T-helper 2 cell treated with Interferon-gamma antibody and Interleukin-4, amounts not matched to agents 5 μg/mL and 100 μg/mL, for 36 hours (primary cell): ENCODE results near the gene JMJD7.

Experiments used
- DNase-seq: peaks from one replicate; pipeline ENCODE4 v3.0.0; 2021; ENCODE audit warnings: low spot score
- H3K27ac Mint-ChIP-seq: one replicate; pipeline ENCODE4 v1.8.0; 2021; ENCODE audit warnings: mild to moderate bottlenecking, mixed read lengths
- H3K27me3 Mint-ChIP-seq: one replicate; pipeline ENCODE4 v1.8.0; 2021; ENCODE audit warnings: low read depth, mixed read lengths
- H3K36me3 Mint-ChIP-seq: one replicate; pipeline ENCODE4 v1.8.0; 2021; ENCODE audit warnings: low read depth, mixed read lengths
- H3K4me1 Mint-ChIP-seq: one replicate; pipeline ENCODE4 v1.8.0; 2021; ENCODE audit warnings: low read depth, mixed read lengths
- H3K4me3 Mint-ChIP-seq: one replicate; pipeline ENCODE4 v1.8.0; 2022; ENCODE audit warnings: mild to moderate bottlenecking, moderate library complexity, mixed read lengths
- H3K9me3 Mint-ChIP-seq: one replicate; pipeline ENCODE4 v1.8.0; 2021; ENCODE audit warnings: mixed read lengths

JMJD7 gene

GRCh38 chr15:41878355-41878699 is 50.4 kb downstream of the JMJD7 start:
- Mint-ChIP-seq H3K36me3 (no peaks in the 10 kb centered on the region), H3K27ac (no peak overlapping the region), H3K9me3 (no peaks in the 10 kb centered on the region), H3K4me1 (no peaks in the 10 kb centered on the region), H3K27me3 (peaks cover 11% of the 10 kb centered on the region), H3K4me3 (no peak overlapping the region)
- no peak for DNase-seq

GRCh38 chr15:41879321-41879845 is 51.5 kb downstream of the JMJD7 start:
- no peak for DNase-seq
- Mint-ChIP-seq H3K4me3 (no peak overlapping the region), H3K27ac (no peak overlapping the region), H3K4me1 (no peaks in the 10 kb centered on the region), H3K36me3 (no peaks in the 10 kb centered on the region), H3K9me3 (no peaks in the 10 kb centered on the region), H3K27me3 (peaks cover 11% of the 10 kb centered on the region)

- no peak for DNase-seq
- Mint-ChIP-seq H3K36me3 (no peaks in the 10 kb centered on the region), H3K27me3 (peaks cover 11% of the 10 kb centered on the region), H3K9me3 (no peaks in the 10 kb centered on the region), H3K27ac (no peak overlapping the region), H3K4me3 (no peak overlapping the region), H3K4me1 (peaks cover 1% of the 10 kb centered on the region)
These were observed 52.4 kb downstream of the JMJD7 start for GRCh38 chr15:41880156-41880877.

DNA sequence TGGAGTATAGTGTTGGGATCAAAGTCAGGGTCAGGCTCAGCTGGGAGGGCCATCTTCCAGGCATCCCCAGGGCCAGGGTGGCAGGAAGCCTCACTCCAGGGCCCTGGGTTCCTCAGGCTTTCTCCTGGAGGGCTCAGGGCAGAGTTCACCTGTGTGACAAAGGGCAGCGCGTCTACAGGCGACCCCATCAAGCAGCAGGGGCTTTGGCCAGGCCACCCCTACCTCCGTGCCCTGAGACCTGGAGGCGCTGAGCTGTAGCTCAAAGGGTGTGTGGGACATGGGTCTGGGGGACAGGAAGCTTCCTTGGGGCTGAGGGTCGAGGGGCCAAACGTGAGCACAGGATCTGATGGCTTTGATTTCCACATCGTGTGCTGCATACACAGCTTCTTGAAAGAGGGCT is 53.2 kb downstream of the JMJD7 start:
- H3K9me3 Mint-ChIP-seq = no peaks in the 10 kb centered on the region
- no peak overlapping the region for H3K27ac Mint-ChIP-seq
- DNase-seq = no peak
- H3K4me3 Mint-ChIP-seq = no peak overlapping the region
- peaks cover 3% of the 10 kb centered on the region for H3K4me1 Mint-ChIP-seq
- peaks cover 11% of the 10 kb centered on the region for H3K27me3 Mint-ChIP-seq
- H3K36me3 Mint-ChIP-seq = no peaks in the 10 kb centered on the region

DNA sequence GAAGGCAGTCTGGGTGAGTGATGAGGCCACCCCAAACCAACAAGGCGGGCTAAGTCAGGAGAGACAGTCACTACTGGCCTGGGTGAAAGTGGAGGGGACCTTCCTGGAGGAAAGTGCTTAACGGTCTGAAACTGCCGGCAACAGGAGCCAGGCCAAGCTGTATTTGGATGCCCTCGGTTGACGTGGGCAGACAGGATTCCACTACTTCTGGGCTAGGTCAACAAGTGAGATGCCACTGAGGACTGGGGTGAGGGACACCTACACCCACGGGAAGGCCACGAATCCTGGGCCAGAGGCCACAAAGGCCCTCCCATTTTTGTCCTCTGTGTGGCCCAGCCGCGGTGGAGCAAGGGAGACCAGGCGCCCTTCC is 53.6 kb downstream of the JMJD7 start:
- H3K4me3 Mint-ChIP-seq = no peak overlapping the region
- no peak for DNase-seq
- H3K9me3 Mint-ChIP-seq = no peaks in the 10 kb centered on the region
- no peaks in the 10 kb centered on the region for H3K36me3 Mint-ChIP-seq
- H3K4me1 Mint-ChIP-seq = peaks cover 3% of the 10 kb centered on the region
- H3K27me3 Mint-ChIP-seq = peaks cover 11% of the 10 kb centered on the region
- no peak overlapping the region for H3K27ac Mint-ChIP-seq

DNA sequence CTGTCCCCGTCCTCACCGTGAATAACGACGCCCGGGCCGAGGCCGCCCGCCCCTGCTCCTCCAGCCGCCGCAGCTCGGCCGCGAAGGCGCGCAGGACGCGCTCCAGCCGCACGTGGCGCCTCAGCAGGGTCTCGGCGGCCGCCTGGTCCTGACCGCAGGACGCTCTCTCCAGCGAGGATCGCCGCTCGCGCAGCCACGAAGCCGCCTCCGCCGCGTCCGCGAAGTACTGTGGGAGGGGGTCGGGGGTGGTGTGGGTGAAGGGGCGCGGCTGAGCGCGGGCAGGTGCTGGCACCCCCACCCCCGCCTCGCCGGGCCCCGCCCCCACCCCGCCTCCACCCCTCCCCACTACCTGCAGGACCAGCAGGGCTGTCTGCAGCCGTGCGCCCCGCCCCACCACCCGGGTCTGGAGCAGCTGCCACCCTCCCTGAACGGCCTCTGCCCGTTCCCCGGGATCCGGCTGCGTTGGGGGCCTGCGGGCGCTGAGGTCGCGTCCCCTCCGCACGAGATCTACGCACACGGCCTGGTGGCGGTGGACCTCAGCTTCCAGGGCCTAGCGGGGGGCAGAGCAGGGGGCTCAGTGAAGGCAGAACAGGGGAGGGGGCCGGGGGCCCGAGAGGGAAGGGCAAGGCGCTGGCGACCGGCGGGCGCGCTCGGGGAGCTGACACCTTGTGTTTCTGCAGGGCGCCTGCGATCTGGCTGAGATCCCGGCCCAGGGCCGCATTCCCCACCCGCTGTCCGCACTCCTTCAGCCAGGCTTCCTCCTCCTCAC is 54.2 kb downstream of the JMJD7 start:
- H3K9me3 Mint-ChIP-seq = no peaks in the 10 kb centered on the region
- no peak overlapping the region for H3K27ac Mint-ChIP-seq
- no peaks in the 10 kb centered on the region for H3K36me3 Mint-ChIP-seq
- H3K4me3 Mint-ChIP-seq = no peak overlapping the region
- H3K4me1 Mint-ChIP-seq = peaks cover 3% of the 10 kb centered on the region
- peaks cover 11% of the 10 kb centered on the region for H3K27me3 Mint-ChIP-seq
- DNase-seq = peak; percentile 6

DNA sequence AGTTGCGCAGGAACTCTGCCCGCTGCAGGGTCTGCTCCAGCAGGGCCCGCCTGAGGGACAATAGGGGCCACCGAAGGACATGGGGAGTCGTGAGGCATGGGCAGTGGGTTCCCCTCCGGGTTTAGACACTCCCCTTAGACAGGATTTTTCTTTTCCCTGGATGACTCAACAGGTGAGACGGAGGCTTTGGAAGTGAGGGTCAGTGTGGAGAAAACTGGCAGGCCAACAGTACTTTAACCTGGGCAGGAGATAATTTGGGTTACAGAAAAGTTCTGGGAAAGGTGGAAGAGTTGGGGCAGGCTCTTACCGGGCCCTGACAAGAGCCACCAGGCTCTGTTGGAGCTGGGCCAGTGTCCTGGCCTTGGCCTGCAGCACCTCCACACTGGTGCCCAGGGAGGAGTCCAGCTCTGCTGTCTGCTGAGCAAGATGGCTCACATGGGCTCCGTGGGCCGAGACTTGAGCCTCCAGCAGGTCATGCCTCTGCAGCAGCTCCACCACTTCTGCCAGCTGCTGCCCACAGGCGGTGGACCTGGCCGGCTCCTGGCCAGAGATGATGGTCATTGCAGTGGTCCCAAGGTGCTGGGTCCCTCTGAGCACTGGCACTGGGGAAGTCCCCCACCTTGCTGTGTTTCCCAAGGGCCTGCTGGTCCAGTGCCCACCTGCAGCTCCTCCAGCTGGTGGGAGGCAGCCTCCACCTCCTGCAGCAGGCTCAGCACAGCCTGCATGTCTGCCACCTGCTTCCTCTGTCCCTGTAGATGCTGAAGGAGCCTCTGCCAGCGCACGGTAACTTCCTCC is 55.0 kb downstream of the JMJD7 start:
- peaks cover 11% of the 10 kb centered on the region for H3K27me3 Mint-ChIP-seq
- no peak for DNase-seq
- H3K27ac Mint-ChIP-seq = no peak overlapping the region
- no peaks in the 10 kb centered on the region for H3K36me3 Mint-ChIP-seq
- peaks cover 3% of the 10 kb centered on the region for H3K4me1 Mint-ChIP-seq
- no peak overlapping the region for H3K4me3 Mint-ChIP-seq
- H3K9me3 Mint-ChIP-seq = no peaks in the 10 kb centered on the region

DNA sequence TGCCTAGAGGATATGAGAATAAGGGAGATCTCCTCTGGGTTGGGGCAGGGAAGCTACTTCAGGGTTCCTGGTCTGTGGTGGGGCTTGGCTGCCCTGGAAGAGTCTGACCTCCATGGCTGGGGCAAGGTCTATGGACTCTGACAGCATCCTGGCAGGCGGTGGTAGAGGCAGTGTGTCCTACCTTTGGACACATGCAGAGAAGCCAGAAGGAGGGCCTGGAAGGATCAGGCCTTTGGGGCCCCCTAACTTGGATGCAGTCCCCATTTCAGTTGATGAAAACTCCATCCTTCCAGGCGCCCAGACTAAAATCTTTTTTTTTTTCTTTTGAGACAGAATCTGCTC is 55.6 kb downstream of the JMJD7 start:
- no peak for DNase-seq
- Mint-ChIP-seq H3K4me1 (peaks cover 3% of the 10 kb centered on the region), H3K4me3 (no peak overlapping the region), H3K9me3 (no peaks in the 10 kb centered on the region), H3K27ac (no peak overlapping the region), H3K27me3 (peaks cover 11% of the 10 kb centered on the region), H3K36me3 (no peaks in the 10 kb centered on the region)

DNA sequence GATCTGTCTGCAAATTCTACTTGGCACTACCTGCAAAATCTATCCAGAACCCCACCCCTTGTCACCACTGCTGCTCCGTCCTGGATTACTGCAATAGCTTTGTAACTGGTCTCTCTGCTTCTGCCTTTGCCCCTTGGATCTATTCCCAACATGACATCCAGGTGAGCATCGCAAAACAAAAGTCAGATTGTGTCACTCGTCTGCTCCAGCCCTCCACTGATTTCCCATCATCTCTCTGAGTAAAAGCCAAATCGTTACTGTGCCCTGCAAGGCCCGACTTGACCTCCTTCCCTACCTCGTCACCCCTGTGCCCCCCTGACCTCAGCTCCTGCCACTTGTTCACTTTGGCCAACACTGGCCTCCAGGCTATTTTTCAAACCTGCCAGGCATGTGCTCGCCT is 56.6 kb downstream of the JMJD7 start:
- Mint-ChIP-seq H3K9me3 (no peaks in the 10 kb centered on the region), H3K4me1 (peaks cover 7% of the 10 kb centered on the region), H3K27me3 (peaks cover 9% of the 10 kb centered on the region), H3K36me3 (no peaks in the 10 kb centered on the region), H3K27ac (no peak overlapping the region), H3K4me3 (no peak overlapping the region)
- DNase-seq = no peak

DNA sequence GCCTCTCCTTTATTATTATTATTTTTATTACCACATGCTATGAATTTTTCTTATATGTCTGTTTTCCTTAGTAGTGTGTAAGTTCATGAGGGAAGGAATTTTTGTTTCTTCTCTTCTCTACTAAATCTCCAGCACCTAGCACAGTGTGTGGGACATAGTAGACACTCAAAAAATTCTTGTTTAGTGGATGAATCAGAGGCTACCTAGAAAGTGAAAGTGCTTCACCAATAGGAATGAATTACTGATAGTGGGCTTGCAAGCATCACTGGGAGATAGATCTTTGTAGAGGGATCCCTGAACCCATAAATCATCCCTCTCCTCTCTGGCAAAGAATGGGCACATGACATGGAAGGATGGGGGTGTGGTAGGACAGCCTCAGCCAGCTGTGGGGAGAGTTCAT is 57.4 kb downstream of the JMJD7 start:
- peak overlapping the region; percentile 24 for H3K27ac Mint-ChIP-seq
- no peak for DNase-seq
- no peaks in the 10 kb centered on the region for H3K9me3 Mint-ChIP-seq
- peaks cover 7% of the 10 kb centered on the region for H3K27me3 Mint-ChIP-seq
- H3K36me3 Mint-ChIP-seq = no peaks in the 10 kb centered on the region
- peaks cover 7% of the 10 kb centered on the region for H3K4me1 Mint-ChIP-seq
- no peak overlapping the region for H3K4me3 Mint-ChIP-seq

DNA sequence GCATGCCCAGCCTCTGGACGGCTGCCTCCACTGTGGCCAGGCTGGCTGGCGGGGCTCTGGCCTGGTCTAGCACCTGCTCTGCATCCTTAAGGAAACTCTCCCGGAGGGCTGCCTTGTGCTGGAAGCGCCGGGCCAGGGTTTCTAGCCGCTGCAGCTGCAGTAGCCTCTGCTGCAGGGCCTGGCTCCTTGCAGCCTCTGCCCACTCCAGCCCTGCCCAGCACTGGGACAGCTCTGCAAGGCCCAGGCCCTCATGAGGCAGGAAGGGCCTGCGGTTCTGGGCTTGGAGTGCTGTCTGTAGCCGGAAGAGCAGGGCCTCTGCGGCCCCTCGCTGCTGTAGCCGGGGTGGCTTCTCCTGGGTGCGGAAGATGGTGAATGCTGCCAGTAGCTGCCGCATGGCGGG is 57.9 kb downstream of the JMJD7 start:
- DNase-seq = no peak
- no peaks in the 10 kb centered on the region for H3K9me3 Mint-ChIP-seq
- H3K36me3 Mint-ChIP-seq = no peaks in the 10 kb centered on the region
- H3K27me3 Mint-ChIP-seq = peaks cover 7% of the 10 kb centered on the region
- H3K4me3 Mint-ChIP-seq = no peak overlapping the region
- H3K27ac Mint-ChIP-seq = no peak overlapping the region
- H3K4me1 Mint-ChIP-seq = peaks cover 7% of the 10 kb centered on the region

GRCh38 chr15:41886741-41887140 is 58.8 kb downstream of the JMJD7 start:
- Mint-ChIP-seq H3K36me3 (no peaks in the 10 kb centered on the region), H3K9me3 (no peaks in the 10 kb centered on the region), H3K27ac (no peak overlapping the region), H3K4me3 (no peak overlapping the region), H3K27me3 (no peaks in the 10 kb centered on the region), H3K4me1 (peaks cover 7% of the 10 kb centered on the region)
- no peak for DNase-seq

DNA sequence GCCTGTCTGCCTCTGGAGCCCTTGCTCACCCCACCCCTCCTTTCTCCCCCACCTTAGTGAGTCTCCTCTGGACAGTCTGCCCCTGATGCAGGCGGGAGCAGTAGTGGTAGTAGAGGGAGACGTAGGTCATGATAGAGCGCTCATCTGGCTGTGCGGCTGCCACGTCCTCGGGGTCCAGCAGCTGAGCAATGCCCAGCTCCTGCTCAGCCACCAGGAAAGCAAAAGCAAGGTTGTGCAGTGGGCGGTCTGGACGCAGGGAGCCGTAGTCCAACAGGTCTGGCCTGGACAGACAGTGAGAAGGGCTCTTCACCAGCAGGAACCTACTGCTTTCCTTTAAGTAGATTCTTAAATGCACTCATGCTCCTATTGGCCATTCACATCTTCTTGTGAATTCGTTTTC is 59.3 kb downstream of the JMJD7 start:
- no peak for DNase-seq
- H3K4me3 Mint-ChIP-seq = no peak overlapping the region
- peaks cover 7% of the 10 kb centered on the region for H3K4me1 Mint-ChIP-seq
- no peak overlapping the region for H3K27ac Mint-ChIP-seq
- no peaks in the 10 kb centered on the region for H3K9me3 Mint-ChIP-seq
- H3K36me3 Mint-ChIP-seq = no peaks in the 10 kb centered on the region
- no peaks in the 10 kb centered on the region for H3K27me3 Mint-ChIP-seq
